Stomach (tissue), 4 donors: ENCODE results near the gene ARL13B.

Experiments
- EP300 ChIP-seq: sonication (generic); formaldehyde crosslinking; IDR thresholded peaks from one replicate; pipeline ENCODE4 v1.6.1; 2017; ENCODE audit warnings: antibody characterized with exemption
- TF ChIP-seq, protein P1 (sequence below), 7 experiments: fragments of 450-650 bp in 4 of 7; fragments of 200-600 bp in 3 of 7; sonication (generic) in 3 of 7; IDR thresholded peaks; one replicate each; pipeline ENCODE4 v1.5.1; 2016 to 2019; ENCODE audit warnings: antibody characterized with exemption in 7 of 7, control low read depth in 2 of 7, mild to moderate bottlenecking in 1 of 7

DNA sequence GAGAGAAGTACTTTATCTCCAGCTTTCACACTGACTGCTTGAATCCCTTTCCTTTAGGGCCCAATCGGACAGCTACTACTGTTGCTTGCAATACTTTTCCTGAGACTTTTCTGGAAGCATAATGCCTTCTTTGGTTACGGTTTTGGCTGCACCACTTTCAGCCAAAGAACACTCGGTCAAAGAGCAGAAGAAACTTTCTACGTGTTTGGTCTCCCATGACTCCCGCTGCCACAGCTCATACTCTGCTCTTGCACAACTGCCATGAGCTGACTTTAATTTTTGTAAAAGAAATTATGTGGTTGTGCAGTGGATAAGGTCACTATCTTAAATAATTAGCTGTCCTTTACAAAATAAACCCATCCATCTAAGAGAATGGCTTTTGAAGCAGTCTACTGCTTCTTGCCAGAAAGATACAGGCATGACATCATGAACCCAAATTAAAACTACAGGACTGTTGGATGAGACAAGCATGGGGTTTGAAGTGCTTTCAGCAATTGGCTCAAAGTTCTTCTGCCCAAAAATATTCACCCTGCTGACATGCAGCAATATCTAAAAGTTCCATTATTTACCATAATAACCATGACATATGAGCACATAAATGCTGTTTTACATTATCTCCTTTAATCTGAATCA lies 48.2 kb upstream of the ARL13B start:
- TF ChIP-seq, protein P1, sequence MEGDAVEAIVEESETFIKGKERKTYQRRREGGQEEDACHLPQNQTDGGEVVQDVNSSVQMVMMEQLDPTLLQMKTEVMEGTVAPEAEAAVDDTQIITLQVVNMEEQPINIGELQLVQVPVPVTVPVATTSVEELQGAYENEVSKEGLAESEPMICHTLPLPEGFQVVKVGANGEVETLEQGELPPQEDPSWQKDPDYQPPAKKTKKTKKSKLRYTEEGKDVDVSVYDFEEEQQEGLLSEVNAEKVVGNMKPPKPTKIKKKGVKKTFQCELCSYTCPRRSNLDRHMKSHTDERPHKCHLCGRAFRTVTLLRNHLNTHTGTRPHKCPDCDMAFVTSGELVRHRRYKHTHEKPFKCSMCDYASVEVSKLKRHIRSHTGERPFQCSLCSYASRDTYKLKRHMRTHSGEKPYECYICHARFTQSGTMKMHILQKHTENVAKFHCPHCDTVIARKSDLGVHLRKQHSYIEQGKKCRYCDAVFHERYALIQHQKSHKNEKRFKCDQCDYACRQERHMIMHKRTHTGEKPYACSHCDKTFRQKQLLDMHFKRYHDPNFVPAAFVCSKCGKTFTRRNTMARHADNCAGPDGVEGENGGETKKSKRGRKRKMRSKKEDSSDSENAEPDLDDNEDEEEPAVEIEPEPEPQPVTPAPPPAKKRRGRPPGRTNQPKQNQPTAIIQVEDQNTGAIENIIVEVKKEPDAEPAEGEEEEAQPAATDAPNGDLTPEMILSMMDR (IDR thresholded peaks at IDR 0.05), result no peak
- no peak for TF ChIP-seq EP300
